Limb (tissue), 2 donors: ENCODE data around the gene SEPTIN12.

Source experiments
- DNase-seq, 2 donors: peaks; one replicate each; pipeline ENCODE4 v3.0.0-alpha.2; 2016; ENCODE audit errors: extremely low spot score in 2 of 2

SEPTIN12 gene

GRCh38 chr16:4729876-4730275, 58.3 kb downstream of the SEPTIN12 start:
- DNase-seq: no peak

- DNase-seq: no peak
Measured at GRCh38 chr16:4728676-4729075, 59.5 kb downstream of the SEPTIN12 start.
